Superior temporal gyrus (tissue), 1 donor: ENCODE results near the gene BCL2L1.
"Not testable (repeated sequence)": the region's sequence is repeated elsewhere in the genome, so short reads cannot be mapped to it uniquely, and the experiment has no call there.

Experiments used
- DNase-seq: peaks from one replicate; pipeline ENCODE4 v3.0.0-alpha.2; 2016; ENCODE audit errors: extremely low spot score

Gene BCL2L1

GRCh38 chr20:31648104-31648503 is 74.6 kb downstream of the BCL2L1 start:
- DNase-seq = not testable (repeated sequence)

GRCh38 chr20:31644701-31645100 is 78.0 kb downstream of the BCL2L1 start:
- DNase-seq = no peak

- no peak for DNase-seq
Measured at GRCh38 chr20:31643522-31643921, 79.1 kb downstream of the BCL2L1 start.

DNA sequence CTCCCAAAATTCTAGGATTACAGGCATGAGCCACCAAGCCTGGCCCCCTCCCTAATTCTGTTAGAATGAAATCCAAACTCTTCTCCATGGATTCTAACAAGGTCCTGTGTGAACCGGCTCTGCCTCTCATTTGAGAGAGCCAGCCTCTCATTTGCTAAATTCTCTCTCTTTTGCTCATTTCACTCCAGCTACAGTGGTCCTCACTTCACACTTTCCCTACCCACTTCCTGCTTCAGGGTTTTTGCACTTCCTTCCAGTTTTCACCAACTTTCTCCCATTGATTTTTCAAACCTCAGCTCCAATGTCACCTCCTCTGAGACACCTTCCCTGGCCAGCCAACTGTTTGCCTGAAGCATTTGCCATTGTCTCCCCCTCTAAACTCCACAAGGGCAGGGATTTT is 79.8 kb downstream of the BCL2L1 start:
- DNase-seq = no peak

DNA sequence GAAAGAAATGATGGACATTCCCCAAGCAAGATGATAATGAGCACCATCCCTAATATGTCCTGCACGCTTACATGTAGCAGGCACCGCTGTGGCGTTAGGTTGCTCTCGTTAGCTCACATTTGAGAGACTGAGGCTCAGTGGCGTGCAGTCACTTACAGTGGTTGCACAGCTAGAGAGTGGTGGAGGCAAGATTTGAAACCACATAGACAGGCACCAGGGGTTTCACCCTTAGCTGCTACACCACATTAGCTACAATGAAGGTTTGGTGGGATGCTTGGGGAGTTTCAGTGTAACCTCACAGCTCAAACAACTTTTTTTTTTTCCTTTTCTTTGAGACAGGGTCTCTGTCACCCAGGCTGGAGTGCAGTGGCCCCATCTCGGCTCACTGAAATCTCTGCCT is 81.3 kb downstream of the BCL2L1 start:
- DNase-seq = no peak

DNA sequence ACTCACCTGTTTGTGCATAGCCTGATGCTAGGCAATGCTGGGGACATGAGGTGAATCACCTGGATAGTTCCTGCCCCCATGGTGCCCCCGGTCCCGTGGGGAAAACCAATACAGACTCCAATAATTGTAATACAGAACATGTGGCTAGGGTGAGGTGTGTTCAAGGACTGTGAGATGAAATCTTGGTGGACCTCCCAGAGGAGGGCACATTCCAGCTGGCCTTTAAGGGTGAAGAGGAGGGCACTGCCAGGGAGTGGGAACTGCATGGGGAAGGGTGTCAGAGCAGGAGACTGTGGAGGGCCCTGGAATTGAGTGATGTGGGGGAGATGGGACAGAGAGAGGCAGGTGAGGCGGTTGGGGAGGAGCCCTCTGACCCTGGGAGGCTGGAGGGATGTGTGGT is 82.4 kb downstream of the BCL2L1 start:
- DNase-seq = no peak

DNA sequence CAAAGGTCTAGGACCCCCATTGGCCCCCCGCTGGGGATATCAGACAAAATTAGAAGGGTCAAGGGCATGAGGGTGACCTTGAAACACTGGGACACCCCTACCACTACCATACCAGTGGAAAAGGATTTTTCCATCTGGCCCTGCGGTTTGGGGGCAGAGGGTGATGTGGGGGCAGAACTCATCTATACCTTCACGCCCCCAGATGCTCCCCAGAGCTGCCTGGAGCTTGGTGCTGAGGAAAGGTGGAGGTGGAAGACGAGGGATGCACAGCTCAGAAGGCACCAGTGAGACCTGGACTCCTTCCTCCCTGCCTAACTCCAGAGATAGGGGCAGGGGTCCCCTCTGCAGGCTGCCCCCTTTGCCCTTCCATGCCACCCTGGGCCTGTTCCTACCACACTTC is 83.9 kb downstream of the BCL2L1 start:
- DNase-seq = no peak

DNA sequence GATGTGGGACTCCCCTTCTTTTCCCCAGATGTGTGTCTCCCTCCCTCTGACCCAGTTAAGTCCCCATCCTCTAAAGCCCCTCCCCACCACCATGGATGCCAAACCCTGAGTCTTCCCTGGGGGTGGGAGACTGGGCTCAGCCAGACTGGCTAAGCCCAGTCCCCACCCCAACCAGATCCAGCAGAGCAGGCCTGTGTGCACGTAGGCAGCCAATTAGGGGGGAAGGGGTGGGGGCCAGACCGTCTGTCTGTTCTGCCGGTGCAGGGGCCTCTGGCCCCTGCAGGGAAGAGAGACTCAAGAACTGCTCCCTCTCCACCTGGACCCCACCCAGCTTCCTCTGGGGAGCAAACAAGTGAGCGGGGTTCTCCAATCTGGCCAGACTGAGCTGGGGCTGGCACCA is 84.4 kb downstream of the BCL2L1 start:
- DNase-seq = no peak

DNA sequence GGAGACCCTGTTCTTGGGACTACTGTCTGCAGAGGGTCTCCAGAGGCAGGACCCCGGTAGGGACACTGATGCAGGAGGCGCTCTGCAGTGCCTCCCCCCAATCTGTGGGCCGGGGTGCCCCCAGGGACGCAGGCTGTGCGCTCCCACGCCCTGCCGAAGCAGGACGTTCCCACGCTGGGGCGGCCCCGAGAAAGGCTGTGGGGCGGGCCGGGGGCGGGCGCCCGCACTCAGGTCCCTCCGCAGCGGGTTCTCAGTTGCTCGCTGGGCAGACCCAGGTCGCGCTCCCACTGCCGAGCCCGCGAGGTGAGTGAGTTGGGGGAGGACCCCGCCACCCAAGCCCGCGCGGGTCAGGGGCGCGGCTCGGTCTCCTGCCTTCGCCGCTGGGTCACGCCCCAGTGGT is 85.0 kb downstream of the BCL2L1 start, which contains the start of gene COX4I2:
TSS of gene COX4I2 (plus strand) at position 253 of the 400 bp plus-strand sequence. CDS start 1,106 bp downstream, outside the sequence.
- no peak for DNase-seq

GRCh38 chr20:31633339-31633914 is 89.2 kb downstream of the BCL2L1 start:
- no peak for DNase-seq

GRCh38 chr20:31632548-31633338 is 89.9 kb downstream of the BCL2L1 start:
- DNase-seq = no peak

GRCh38 chr20:31630187-31630790 is 92.4 kb downstream of the BCL2L1 start:
- no peak for DNase-seq

DNA sequence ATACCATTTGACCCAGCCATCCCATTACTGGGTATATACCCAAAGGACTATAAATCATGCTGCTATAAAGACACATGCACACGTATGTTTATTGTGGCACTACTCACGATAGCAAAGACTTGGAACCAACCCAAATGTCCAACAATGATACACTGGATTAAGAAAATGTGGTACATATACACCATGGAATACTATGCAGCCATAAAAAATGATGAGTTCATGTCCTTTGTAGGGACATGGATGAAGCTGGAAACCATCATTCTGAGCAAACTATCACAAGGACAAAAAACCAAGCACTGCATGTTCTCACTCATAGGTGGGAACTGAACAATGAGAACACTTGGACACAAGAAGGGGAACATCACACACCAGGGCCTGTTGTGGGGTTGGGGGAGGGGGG is 94.6 kb downstream of the BCL2L1 start:
- not testable (repeated sequence) for DNase-seq

DNA sequence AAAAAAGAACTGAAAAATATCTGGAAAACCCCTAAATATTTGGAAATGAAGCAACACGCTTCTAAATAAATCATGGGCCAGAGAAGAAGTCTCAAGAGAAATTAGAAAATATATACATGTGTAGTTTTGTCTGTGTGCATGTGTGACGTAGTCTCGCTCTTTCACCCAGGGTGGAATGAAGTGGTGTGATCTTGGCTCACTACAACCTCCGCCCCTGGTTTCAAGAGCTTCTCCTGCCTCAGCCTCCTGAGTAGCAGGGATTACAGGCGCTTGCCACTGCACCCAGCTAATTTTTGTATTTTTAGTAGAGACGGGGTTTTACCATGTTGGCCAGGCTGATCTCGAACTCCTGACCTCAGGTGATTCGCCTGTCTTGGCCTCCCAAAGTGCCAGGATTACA is 96.1 kb downstream of the BCL2L1 start:
- DNase-seq = not testable (repeated sequence)

DNA sequence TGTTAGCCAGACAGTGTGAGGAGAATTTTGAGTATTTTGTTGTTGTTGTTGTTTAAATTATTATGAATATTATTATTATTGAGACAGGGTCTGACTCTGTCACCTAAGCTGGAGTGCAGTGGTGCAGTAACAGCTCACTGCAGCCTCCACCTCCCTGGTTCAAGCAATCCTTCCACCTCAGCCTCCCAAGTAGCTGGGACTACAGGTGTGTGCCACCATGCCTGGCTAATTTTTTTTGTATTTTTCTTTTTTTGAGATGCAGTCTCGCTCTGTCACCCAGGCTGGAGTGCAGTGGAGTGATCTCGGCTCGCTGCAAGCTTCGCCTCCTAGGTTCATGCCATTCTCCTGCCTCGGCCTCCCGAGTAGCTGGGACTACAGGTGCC is 99.6 kb downstream of the BCL2L1 start:
- not testable (repeated sequence) for DNase-seq

DNA sequence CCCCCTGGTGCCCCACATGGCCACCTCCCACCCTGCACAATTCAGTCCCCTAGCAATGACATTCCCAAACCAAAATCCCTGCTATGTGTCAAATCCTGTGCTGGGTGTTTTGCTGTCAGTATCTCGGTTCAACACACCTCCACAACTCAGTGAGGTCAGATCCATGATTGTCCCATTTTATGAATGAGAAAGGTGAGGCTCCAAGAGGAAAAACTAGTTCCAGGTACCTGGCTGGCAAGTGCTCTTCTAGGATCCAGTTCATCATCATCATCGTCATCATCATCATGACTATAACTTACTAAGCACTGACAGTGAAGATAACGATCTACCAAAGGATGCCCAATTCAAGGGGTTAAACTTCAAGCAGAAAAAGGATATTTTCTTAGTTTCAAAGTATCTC is 102.4 kb downstream of the BCL2L1 start:
- no peak for DNase-seq

GRCh38 chr20:31617432-31618104 is 105.1 kb downstream of the BCL2L1 start:
- DNase-seq = no peak

DNA sequence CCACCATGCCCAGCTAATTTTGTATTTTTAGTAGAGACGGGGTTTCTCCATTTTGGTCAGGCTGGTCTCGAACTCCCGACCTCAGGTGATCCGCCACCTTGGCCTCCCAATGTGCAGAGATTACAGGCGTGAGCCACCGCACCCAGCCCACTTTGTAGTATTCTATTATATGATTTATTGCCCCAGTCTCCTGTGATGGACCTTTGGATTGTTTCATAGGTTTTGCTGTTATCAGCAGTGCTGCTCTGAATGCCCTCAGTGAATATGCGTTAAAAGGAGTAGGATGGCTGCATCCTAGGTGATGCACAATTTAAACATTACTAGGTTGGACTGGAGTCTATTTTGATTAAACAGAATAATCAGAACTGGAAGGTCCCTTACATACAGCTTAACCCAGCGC is 107.3 kb downstream of the BCL2L1 start:
- DNase-seq = no peak
